ENCODE data around the gene CLIC3.

Gene CLIC3

GRCh38 chr9:137000177-137000930 is 4.0 kb upstream of the CLIC3 start:
- no peak for DNase-seq (ENCODE audit: low read depth)

DNA sequence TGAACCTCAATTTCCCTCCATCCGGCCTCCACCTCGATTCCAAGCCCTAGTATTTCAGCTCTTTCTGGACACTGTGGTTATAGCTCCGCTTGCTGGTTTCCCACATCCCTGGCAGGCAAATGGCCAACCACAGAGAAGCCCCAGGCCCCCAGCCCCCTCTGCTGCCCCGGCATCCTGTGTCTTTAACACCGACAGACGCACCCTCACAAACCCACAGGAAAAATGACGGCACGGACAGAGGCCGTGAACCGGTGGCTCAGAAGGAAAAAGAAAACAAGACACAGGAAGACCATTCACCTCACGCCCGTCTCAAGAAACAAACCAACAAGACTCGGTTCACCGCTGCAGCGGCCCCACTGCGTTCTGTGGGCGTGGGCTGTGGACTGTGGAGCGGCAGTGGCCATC is 1.5 kb upstream of the CLIC3 start:
- no peak for DNase-seq (ENCODE audit: low read depth)

- no peak for DNase-seq (ENCODE audit: low read depth)
These were observed 1.0 kb upstream of the CLIC3 start for GRCh38 chr9:136997371-136997770.

DNA sequence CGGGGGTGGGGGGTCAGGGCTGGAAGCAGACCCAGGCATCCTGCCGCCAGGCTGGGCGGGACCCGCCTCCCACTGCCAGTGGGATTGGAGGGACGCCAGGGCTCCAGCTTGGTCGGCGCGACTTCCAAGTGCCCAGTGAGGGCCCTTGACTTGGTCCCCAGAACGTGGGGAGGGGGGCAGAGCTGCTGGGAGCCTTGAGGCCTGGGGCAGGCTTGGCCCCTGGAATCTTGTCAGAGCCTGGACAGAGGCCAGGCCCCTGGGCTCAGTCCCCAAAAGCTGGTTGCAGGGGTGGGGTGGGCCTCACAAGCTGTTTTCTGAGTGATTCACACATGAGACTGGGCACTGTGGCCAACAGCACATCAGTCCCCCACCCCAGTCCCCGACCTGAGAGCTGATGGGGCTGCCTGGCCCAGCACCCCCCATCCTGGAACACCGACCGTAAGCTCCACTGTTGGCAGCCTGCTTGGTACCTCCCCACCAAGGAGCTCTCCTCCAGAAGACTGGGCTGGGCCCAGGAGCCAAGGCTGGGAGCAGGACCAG is 526 bp downstream of the CLIC3 start:
- no peak for DNase-seq (ENCODE audit: low read depth)

DNA sequence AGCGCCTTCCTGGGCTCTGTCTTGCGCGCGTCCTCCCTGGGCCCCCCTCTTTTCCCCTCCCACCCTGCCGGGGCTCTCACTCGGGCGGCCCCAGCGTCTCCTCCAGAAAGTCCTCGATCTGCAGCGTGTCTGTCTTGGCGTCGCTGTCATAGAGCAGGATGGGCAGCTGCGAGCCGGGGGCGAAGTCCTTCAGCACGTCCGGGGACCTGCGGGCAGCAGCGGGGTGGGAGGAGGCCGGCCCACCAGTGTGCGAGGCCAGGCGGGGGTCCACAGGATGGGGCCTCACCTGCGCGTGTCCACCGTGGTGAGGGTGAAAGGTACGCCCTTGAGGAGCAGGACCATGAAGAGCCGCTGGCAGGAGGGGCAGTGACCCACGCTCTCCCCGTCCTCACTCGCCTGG is 1.0 kb downstream of the CLIC3 start:
- no peak for DNase-seq (ENCODE audit: low read depth)

- DNase-seq (ENCODE audit: low read depth): no peak
These were observed 1.5 kb downstream of the CLIC3 start for GRCh38 chr9:136994888-136995230.

DNA sequence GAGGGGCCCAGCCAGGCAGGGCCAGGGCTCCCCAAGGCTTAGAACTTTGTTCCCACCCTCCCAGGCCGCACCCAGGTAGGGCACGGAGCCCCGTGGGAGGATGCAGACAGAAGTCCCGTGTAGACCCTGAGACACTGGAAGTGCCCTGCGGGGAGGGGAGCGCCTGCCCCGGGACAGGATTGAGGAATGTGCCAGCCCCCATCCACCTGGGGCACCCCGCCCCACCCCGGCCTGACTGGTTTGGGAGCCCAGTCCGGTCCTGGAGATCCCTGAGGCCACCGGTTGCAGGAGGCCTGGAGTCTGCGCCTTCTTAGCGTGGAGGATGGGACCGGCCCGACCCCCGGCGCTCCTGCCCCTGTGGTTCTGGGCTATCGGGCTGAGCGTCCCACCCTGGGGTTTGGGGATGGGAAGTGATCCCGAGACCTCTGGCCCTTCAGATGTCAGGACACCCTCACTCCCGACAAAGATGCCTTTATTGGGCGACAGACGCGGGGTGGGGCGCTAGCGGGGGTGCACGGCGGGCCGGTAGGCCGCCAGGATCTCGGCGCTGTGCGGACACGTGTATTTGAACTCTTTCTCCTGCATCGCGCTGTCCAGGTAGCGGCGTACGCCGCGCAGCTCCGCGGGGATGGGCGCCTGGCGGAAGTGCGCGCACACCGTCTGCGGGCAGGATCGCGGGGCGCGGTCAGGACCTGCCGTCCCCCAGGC is 2.0 kb downstream of the CLIC3 start:
- DNase-seq (ENCODE audit: low read depth): no peak

GRCh38 chr9:136992819-136993369 is 3.5 kb downstream of the CLIC3 start:
- no peak for DNase-seq (ENCODE audit: low read depth)

DNA sequence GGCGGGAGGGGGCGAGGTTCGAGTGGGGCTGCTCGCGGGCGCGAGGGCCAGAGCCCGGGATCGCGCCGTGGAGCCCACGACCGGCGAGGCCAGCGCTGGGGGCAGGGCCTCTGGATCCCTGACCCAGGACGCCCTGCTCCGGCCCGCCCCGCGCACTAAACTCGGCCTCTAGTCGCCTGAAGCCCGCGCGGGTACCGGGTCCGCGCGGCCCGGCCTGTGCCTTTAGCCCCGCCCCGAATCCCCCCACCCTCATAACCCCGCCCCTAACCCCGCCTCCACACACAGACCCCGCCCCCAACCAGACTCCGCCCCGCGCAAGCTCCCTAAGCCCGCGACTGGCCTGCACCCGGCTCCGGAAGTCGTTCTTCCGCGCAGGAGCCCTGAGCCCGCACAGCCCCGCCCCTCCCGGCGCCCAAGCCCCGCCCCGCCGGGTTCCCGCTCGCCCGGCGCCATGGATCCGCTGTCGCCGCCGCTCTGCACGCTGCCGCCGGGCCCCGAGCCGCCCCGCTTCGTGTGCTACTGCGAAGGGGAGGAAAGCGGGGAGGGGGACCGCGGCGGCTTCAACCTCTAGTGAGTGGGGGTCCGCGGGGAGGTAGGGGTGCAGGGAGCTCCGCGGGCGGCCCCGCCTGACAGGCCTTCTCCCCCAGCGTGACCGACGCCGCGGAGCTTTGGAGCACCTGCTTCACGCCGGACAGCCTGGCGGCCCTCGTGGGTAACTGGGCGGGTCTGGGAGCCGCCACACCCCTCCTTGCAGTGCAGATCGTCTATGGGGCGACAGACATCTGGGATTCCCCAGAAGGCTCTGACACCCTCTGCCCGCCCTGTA is 4.2 kb downstream of the CLIC3 start, which contains the start of gene PAXX:
TSS of gene PAXX (plus strand) at position 430 of the 826 bp plus-strand sequence. CDS start at position 452, 22 bp downstream.
- DNase-seq (ENCODE audit: low read depth): peak; percentile 86

GRCh38 chr9:136990242-136990911 is 6.0 kb downstream of the CLIC3 start:
- no peak for DNase-seq (ENCODE audit: low read depth)

DNA sequence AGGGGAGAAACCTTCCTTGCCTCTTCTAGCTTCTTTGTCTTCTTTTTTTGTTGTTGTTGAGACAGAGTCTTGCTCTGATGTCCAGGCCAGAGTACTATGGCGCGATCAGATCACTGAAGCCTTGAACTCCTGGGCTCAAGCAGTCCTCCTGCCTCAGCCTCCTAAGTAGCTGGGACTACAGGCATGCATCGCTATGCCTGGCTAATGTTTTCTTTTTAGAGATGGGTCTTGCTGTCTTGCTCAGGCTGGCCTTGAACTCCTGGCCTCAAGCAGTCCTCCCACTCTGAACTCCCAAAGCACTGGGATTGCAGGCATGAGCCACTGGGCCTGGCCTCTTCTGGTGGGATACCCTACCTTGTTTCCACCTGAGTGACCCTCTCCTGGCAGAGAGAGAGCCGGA is 7.5 kb downstream of the CLIC3 start:
- DNase-seq (ENCODE audit: low read depth): no peak

- no peak for DNase-seq (ENCODE audit: low read depth)
These were observed 10.5 kb downstream of the CLIC3 start for GRCh38 chr9:136985853-136986252.

GRCh38 chr9:136985027-136985602 is 11.3 kb downstream of the CLIC3 start:
- DNase-seq (ENCODE audit: low read depth): no peak

- no peak for DNase-seq (ENCODE audit: low read depth)
These were observed 11.8 kb downstream of the CLIC3 start for GRCh38 chr9:136984464-136985026.

DNA sequence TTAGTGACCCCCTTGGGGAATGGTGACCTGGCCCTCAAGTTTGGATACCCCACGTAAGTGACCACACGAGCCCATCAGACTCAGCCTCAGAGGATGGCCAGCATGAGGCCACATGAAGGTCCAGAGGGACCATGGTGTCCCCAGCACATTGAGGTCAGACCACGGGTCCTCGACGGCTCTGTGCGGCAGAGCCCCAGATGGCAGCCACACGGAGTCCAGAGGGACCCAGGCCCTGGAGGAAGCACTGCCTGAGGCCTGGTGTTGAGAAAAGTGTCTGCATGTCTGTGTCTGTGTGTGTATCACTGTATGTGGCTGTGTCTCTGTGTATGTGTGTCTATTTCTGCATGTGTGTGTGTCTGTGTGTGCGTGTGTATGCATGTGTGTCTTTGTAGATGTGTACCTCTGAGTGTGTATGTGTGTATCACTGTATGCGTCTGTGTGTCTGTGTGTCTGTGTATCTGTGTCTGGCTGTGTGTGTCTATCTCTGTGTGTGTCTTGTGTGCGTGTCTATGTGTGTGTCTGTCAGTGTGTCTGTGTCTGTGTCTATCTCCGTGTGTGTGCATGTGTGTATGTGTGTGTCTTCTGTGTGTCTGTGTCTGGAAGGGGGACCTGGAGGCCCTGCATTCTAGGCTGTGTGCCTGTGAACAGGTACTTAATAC is 12.6 kb downstream of the CLIC3 start:
- no peak for DNase-seq (ENCODE audit: low read depth)

GRCh38 chr9:136983167-136983566 is 13.2 kb downstream of the CLIC3 start:
- no peak for DNase-seq (ENCODE audit: low read depth)

DNA sequence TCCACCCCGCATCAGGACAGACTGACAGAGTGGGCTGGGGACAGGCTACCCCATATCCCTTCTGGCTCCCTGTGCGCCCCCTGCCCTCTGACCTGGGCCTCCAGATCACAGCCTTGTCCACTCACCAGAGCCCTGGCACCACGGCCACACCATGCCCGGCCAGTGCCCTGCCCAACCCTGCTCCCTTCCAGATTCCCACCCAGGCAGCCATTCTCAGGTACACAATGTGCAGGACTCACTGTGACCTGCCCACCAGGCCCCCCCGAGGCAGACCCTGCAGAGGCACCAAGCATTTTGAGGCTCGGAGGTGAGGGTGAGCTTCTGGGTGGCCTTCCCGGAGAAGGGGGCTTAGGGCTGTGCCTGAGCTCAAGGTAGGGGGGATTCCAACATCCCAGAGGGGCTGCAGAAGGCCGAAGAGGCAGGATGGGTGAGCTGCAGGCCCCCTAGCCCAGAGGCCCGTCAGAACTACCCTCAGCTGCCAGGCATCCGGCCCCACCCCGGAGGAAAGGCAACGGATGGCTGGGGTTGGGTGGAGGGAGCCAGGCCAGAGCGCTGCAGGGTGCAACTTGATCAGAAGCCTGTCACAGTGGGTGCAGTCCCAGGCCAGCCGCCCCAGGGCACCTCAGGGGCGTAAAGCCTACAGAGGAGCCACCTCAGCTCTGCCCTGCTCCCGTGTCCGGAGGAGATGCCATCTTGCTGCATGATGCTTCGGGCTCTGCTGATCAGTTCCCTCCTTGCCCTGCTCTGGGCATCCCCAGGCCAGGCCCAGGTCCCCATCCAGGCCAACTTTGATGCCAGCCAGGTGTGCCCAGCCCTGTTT is 13.9 kb downstream of the CLIC3 start, which contains the start of gene LCNL1:
TSS of gene LCNL1 (plus strand) at position 762 of the 820 bp plus-strand sequence. CDS start 594 bp downstream, outside the sequence.
- no peak for DNase-seq (ENCODE audit: low read depth)

GRCh38 chr9:136981588-136982231 is 14.7 kb downstream of the CLIC3 start:
- DNase-seq (ENCODE audit: low read depth): no peak
